GM21381 (cell line): ENCODE data around the gene CACNA2D3.
"Not testable (repeated sequence)": the region's sequence is repeated elsewhere in the genome, so short reads cannot be mapped to it uniquely, and the experiment has no call there.

ENCODE experiments used
- ATAC-seq: cut with Tn5 transposase; IDR thresholded peaks from one replicate; pipeline ENCODE4 v1.9.1; 2021; ENCODE audit warnings: mild to moderate bottlenecking, moderate library complexity; ENCODE audit not compliant: unreplicated experiment

The CACNA2D3 gene

DNA sequence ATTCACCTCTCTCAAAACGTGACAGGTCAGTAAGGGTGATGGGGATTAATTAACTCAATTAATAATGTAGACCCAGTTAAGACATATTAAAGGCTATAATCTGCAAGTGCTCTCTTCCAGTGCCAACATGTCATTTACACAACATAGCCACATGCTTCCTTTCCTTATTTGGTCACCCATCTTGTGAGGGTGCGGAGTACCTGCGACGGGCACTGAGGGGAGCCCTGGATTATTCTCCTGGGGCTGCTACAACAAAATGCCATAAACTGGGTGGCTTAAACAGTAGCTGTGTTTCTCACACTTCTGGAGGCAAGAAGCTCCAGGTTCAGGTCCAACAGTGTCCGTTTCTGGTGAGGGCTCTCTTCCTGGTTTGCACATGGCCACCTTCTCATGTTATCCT is 962.9 kb downstream of the CACNA2D3 start:
- ATAC-seq: no peak

DNA sequence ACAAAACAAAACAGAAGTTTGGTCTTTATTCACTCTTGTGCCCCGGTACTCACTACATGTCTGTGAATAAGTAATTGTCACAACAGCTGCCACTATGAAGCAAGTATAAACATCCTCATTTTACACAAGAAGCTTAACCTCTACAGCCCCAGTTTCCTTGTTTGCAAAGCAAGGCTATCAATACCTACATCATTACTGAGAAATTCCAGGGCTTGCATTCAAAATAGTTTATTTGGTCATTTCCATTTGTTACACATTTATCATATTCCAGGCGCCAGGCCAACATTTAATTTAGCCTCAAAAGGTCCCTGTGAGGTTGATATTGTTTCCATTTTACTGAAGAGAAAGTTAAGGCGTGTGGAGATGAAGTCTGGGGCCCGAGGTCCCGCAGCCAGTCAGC is 966.9 kb downstream of the CACNA2D3 start:
- no peak for ATAC-seq

DNA sequence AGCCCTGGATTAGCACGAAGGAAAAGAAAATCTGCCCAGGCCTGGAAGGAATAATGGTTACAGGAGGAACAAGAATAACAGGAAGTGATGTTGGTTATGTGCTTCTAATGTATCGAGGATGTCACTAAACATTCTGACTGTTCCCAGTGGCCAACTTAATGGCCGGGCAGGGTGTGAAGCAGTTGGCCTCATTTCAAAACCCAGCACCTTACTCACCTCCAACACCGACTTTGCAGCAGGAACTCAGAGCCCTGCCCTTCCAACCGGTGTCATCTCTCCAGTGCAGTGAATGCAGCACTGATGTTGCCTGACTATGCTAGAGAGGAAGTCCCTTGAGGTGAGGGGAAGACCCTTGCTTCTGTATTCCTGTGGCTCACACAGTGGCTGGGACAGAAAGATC is 967.9 kb downstream of the CACNA2D3 start:
- ATAC-seq: no peak

DNA sequence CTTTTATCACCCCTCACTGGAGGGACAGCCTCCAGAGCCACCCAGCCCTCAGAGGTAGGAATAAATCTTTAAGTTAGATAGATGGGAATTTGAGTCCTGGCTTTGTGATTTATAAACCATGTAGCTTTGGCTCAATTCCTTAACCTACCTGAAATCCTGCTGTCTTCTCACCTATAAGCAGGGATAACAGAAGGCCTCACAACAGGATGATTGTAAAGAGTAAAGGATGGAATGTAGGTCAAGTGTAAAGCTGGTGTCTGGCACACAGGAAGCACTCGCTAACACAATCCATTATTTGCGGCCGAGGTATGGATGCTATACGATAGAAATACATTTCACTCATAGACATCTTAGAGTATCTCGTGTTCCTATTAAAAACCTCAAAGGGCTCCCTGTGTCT is 968.4 kb downstream of the CACNA2D3 start:
- no peak for ATAC-seq

DNA sequence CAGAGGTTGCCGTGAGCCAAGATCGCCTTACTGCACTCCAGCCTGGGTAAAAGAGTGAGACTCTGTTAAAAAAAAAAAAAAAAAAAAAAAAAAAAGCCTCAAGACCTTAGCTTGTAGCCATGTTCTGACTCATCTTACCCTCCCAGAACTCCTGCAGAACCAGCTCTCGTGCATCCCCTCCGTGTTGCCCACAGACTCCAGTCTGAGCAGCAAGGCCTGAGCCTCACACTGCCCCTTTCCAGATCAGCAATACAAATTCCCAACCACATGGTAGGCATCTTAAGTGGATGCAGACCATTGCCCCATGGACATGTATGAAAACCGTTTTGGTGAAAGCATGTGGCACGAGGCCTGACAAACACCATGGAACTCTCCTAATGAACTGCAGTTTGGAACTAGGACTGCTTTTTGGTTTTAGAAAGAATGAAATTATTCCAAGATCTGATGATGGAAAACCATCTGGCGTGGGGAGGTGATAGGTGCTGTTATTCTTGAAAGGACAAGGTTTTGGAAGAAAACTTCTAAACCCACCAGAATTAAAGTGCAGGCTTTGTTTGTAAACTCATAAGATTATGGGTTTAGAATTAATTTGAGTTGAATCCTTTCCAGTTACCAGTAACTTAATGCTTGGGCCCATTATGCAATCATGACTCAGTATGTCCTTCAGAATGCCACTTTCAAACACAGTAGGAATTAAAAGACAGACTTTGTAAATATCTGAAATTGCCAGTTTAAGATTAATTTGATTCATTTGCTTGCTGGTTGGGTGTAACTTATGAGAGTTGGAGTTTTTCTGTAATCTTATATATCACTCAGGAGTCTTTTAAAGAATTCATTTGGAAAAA is 969.3 kb downstream of the CACNA2D3 start:
- no peak for ATAC-seq

DNA sequence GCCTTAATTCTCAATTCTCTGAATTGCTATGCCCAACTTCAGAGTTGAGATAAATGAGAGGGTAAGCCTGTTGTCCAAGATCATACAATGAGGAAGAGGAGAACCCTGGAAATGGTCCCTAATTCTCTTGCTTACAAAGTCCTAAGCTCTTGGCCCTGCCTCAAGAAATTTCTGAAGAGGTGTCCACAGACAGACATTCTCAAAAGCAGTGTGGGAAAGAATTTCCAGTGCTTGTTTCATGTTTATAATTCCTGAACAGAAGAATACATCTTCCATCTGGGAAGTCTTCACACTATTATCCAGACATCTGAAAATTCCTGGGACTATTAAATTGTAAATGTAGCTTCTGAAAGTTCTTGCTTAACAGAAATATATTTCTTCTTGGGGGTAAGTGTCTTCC is 972.3 kb downstream of the CACNA2D3 start:
- no peak for ATAC-seq

DNA sequence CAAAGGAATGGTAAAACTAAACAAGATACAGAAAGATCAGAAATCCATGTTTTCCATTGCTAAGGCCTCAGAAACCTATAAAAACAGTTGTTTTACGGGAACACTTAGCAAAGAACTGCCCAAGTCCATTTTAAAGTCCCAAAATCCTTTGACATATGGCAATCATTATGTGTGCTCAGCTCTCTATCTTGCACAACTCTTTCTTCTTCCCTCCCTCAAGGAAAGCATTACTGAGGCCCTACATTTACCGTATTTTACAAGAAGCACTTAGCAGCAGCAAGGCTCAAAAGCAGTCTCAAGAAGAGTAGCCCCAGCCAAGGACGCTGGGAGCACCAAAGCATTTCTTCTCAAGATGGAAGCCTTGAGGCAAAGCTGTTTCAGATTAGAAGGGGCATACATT is 975.1 kb downstream of the CACNA2D3 start:
- no peak for ATAC-seq

DNA sequence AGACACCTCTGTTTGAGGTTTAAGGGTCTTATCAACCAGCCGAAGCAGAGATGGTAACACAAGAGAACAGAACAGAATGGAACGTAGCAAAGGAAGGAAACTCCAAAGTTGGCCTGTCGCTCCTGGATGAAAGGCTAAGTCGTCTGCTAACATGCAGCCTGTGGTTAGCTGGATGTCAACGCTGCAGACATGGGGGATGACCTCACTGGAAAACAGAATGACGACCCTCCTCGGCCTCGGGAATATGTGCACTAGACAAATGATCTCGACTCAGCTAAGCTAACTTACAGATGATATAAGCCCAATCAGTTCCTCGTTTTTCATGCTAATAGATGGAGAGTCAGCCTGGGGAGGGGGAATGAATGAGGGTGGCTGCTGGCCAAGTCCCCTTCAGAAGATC is 983.3 kb downstream of the CACNA2D3 start:
- no peak for ATAC-seq

DNA sequence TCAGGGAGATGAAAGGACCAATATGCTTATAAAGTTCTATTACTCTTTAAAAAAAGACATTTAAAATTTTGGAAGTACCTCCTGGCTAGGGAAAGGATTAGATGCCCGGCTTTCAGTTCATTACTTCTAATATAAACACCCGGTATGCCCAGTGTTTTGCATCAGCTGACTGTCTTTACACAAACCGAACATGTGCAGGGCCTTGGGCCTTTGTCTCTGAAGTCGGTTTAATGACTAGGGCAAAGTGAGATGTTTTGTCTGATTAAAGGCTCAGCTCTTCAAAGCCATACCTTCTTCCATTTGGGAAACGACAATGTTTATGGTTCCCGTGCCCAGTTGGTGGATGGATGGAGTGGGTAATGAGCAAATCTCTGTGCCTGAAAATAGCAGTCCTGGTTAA is 984.8 kb downstream of the CACNA2D3 start:
- ATAC-seq: no peak

DNA sequence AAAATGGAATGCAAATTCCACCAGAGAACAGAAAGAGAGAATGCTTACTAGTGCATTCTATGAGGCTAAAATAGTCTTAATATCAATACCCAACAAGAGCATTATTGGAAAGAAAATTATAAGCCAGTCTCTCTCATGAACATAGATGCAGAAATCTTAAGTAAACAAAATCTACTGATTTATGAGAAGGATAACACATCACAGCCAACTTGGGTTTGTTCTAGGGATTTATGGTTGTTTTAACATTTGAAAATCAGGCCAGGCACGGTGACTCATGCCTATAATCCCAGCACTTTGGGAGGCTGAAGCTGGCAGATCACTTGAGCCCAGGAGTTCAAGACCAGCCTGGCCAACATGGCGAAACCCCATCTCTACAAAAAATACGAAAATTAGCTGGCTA is 989.6 kb downstream of the CACNA2D3 start:
- not testable (repeated sequence) for ATAC-seq

DNA sequence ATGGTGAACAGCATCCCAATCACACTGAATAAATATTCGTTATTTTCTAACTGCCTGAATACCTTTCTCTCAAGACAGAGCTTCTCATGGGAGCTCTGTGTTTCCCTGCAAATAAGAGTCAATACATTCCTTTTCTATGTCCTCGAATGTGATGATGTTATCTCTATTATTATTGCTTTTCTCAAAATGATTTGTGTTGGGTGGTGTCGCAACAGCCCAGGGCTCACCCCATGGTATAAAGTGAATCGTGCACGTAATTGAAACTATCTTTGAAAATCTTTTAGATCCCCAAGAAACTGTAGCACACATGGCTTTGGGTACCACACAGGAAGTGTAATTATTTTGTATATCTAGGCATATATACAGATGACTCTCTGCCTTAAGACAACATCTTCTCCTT is 996.1 kb downstream of the CACNA2D3 start:
- no peak for ATAC-seq

DNA sequence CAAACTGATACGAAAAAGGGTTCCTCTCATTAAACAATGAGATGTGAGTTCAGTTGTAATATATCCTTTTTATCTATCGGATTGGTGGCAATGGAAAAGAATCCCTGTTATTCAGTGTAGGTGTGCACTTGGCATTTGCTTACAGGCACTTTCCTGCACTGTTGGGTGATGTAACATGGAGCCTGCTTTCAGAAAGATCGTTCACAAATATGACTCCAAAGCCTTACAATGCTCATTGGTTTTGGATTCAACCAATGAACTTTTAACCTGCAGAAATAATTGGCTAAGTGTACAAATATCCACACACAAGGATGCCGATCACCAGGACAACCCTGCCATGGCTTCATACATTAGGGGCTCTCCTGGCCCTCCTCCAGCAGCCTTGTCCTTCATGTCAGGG is 996.9 kb downstream of the CACNA2D3 start:
- no peak for ATAC-seq

DNA sequence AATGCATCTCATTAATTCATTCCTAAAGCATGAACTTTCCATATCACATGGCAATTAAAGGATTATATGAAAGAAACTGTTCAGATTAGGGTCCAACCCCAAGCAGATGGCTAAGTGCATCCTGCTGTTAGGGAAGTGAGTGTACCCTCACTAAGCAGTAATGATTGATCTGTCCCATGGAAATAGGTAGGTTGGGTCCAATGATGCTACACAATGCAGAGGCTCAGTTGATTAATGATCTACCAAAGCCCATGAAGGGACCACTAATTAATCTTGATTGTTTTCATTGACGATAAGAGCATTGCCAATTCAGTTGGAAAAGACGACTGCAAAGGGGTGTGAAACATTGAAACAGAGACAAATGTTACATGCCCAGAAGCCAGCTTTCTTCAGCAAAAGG is 1000.0 kb downstream of the CACNA2D3 start:
- no peak for ATAC-seq
